Pancreas (tissue), 10 donors: ENCODE data around the gene ARL8A. TPM values are rescaled to one million over a fixed set of nuclear protein-coding genes. Genes with fewer than 3 reads are reported as not detected.
A peak's percentile ranks its signal among the peaks of the same experiment; 100 is the strongest.

ENCODE experiments used
- ATAC-seq, 4 donors: fragments of 200-7000 bp; cut with Tn5 transposase; one replicate each; pipeline versions ENCODE4 v1.8.0 to v1.9.1; 2020; ENCODE audit warnings: mild to moderate bottlenecking in 4 of 4, moderate library complexity in 4 of 4
- DNase-seq, 6 donors: peaks; one replicate each; pipeline ENCODE4 v3.0.0-alpha.2; 2020
- FAIRE-seq: peaks from 2 replicates; lab custom pipeline; 2012; peaks lifted over from hg19 to GRCh38; lab: Jason Lieb, UNC
- H3K27ac ChIP-seq, 4 donors: fragments of 200-600 bp; sonication (generic); 1 replicate in 3 of 4; 2 replicates in 1 of 4; pipeline versions ENCODE4 v1.5.0 to v1.8.0; 2020
- H3K27me3 ChIP-seq, 4 donors: fragments of 200-600 bp; one replicate each; pipeline ENCODE4 v1.8.0; 2021
- H3K36me3 ChIP-seq, 3 donors: fragments of 200-600 bp; sonication (generic) in 1 of 3; one replicate each; pipeline versions ENCODE4 v1.5.0 to v1.8.0; 2020 to 2021
- H3K4me1 ChIP-seq, 3 donors: fragments of 200-600 bp; one replicate each; pipeline ENCODE4 v1.8.0; 2021
- H3K4me3 ChIP-seq, 4 donors: fragments of 200-600 bp; sonication (generic) in 2 of 4; one replicate each; pipeline versions ENCODE4 v1.5.0 to v1.8.0; 2020 to 2021
- H3K9me3 ChIP-seq, 4 donors: fragments of 200-600 bp; one replicate each; pipeline ENCODE4 v1.8.0; 2021
- WGBS, 2 donors: extraction: QIAGEN DNeasy Blood & Tissue Kit; methylation state at CpG; one replicate each; pipeline ENCODE4 v1.1.7; 2013; 5-methylcytosine and 5-hydroxymethylcytosine counted together
- intact Hi-C, 3 donors: fragments of 100-400 bp; cut with DNase I; formaldehyde crosslinking; loops; one replicate each; pipeline versions ENCODE4 v1.11.1 to v1.14.2; 2022
- polyA plus RNA-seq, 2 donors: library from polyadenylated mRNA; stranded (reverse); fragments of 200-250 nt; gene quantifications; one replicate each; pipeline ENCODE4 v1.2.3, GENCODE V29; 2013
- total RNA-seq, 6 donors: library from RNA; stranded (reverse); fragmentation: NEBNext Ultra II Directional in 4 of 6; extraction: Animal tissue kit (Norgen Biotek cat#: 25700) in 4 of 6; gene quantifications; one replicate each; pipeline versions ENCODE4 v1.2.1 to v1.2.4, GENCODE V29; 2021 to 2023
- TF ChIP-seq, protein P1 (sequence below), 4 donors: fragments of 200-600 bp; sonication (generic) in 3 of 4; IDR thresholded peaks; one replicate each; pipeline versions ENCODE4 v1.5.0 to v1.8.0; 2021; ENCODE audit warnings: antibody characterized with exemption in 4 of 4
- donor health status: healthy with polysubstance abuse.
- donor health status: DM: no; HTN: no; CAD: no; lungs with moderate emphysema.
- donor health status: DM: no; HTN: no; CAD: no.
- donor health status: control.
- donor health status: control.
- donor health status: Bipolar disorder and iron deficiency.
- donor health status: DM: yes; HTN: yes; CAD: no.
- donor health status: DM: no; HTN: no; CAD: no.
- donor health status: DM: no; HTN: no; CAD: no.
- donor health status: DM: yes; HTN: yes; CAD: no.

Gene ARL8A
- total and polyA plus RNA-seq, 8 donors, result 14.8 to 30.4 (median 22.1) TPM

DNA sequence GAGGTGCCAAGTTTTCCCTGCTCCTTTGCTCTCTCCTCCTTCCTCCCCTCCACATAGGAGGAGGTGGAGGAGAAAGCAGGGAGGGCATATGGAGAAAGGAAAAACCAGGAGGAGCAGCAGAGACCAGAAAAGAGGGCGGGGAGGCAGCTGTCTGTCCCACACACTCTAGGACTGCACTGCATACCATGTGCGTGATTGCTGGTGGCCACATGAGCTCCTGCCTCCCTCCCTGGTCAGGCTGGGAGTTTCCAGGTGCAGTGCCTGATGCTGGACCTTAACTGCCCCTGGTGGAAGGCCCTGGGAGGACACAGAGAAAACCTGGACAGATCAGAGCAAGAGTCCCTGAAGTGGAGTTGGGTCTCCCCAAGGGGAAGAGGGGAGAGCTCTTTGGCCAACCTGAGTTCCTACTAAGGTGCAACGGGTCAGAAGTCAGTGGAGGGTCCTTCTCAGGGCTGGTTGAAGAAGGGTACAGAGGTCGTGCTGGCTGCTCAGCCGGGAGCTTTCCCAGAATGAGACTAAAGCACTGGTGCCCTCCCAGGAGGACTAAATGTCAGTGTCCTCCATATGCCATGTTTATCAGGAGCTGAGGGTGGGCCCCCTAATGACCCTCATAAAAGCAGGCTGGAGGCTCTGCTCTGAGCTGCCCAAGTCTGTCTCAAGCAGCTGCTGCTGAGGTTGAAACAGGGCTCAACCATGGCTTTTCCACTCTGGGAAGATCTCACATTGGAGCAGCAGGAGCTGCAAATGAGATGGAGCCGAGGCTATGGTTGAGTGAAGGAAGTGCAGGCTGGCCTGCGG lies 45.6 kb upstream of the ARL8A start:
- ATAC-seq, result peak in 2 of 4 donors; percentile 9 to 14
- FAIRE-seq, result no peak
- peak in 1 of 6 donors; percentile 35 for DNase-seq

DNA sequence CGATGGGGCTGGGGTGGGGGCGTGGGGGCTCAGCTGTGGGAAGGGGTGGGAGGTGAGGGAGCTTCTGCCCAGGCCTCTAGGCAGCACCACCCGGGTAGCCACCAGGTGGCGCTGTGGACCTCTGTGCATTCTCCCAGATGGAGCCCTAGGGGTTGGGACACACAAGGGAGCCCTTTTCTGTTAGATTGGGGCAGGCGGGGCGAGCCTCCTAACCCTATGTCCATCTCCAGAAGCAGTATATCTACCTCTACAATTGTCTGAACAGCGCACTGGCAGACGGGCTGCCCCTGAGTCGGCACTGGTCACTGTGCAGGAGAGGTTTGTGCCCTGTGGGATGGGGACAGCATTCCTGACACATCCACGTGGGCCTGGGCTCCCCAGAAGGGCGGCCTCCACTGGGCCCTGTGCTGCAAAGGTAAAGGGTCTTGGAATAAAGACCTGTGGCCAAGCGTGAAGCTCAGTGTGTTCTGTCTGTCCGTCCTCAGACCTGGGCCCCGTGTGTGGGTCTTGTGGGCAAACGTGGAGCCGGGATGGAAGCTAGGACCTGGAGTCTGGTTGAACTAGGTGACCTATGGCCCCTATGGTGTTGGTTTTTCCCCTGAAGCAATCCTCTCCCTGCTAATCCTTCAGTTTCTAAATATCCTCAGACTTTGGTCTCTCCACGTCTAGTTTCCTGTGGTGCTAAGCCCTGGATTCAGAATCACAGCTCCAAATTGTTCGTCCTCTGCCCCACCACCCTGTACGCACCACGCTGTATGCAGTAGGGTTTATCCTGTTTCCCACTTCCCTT lies 44.7 kb upstream of the ARL8A start:
- intact Hi-C loops, result loop anchor here in 2 of 3 donors (5.0 to 10.0 kb wide), 4 partner anchors 123 to 536 kb away; no protein-coding TSS in a partner anchor
- Histone ChIP-seq H3K4me1 (no peaks in the 10 kb centered on the region), H3K36me3 (no peaks in the 10 kb centered on the region), H3K27ac (no peak overlapping the region), H3K27me3 (peaks cover 0 to 7% (median 4%) of the 10 kb centered on the region in 4 donors), H3K4me3 (no peak overlapping the region), H3K9me3 (no peaks in the 10 kb centered on the region)
- no peak for FAIRE-seq
- ATAC-seq, result peak; percentile 70 to 76 (median 74)
- 43 to 56% methylated on average over 18 to 20 of the region's 20 CpGs for WGBS, 2 donors
- TF ChIP-seq, protein P1, sequence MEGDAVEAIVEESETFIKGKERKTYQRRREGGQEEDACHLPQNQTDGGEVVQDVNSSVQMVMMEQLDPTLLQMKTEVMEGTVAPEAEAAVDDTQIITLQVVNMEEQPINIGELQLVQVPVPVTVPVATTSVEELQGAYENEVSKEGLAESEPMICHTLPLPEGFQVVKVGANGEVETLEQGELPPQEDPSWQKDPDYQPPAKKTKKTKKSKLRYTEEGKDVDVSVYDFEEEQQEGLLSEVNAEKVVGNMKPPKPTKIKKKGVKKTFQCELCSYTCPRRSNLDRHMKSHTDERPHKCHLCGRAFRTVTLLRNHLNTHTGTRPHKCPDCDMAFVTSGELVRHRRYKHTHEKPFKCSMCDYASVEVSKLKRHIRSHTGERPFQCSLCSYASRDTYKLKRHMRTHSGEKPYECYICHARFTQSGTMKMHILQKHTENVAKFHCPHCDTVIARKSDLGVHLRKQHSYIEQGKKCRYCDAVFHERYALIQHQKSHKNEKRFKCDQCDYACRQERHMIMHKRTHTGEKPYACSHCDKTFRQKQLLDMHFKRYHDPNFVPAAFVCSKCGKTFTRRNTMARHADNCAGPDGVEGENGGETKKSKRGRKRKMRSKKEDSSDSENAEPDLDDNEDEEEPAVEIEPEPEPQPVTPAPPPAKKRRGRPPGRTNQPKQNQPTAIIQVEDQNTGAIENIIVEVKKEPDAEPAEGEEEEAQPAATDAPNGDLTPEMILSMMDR (IDR thresholded peaks at IDR 0.05), result peak; percentile 71 to 86 (median 76)
- DNase-seq, result peak; percentile 47 to 97 (median 78)

More for the DNA sequence above, 45.6 kb upstream of the ARL8A start:
- TF ChIP-seq, protein P1 (IDR thresholded peaks at IDR 0.05), result no peak
- H3K4me1 ChIP-seq, result no peaks in the 10 kb centered on the region
- H3K27ac ChIP-seq, result no peak overlapping the region
- intact Hi-C loops, result loop anchor here in 2 of 3 donors (5.0 to 10.0 kb wide), 4 partner anchors 122 to 535 kb away; no protein-coding TSS in a partner anchor
- H3K36me3 ChIP-seq, result no peaks in the 10 kb centered on the region
- H3K4me3 ChIP-seq, result no peak overlapping the region
- no peaks in the 10 kb centered on the region for H3K9me3 ChIP-seq
- H3K27me3 ChIP-seq, result peaks cover 0 to 7% (median 4%) of the 10 kb centered on the region in 4 donors
- WGBS, 2 donors, result 62 to 67% methylated on average over 7 of the region's 7 CpGs

DNA sequence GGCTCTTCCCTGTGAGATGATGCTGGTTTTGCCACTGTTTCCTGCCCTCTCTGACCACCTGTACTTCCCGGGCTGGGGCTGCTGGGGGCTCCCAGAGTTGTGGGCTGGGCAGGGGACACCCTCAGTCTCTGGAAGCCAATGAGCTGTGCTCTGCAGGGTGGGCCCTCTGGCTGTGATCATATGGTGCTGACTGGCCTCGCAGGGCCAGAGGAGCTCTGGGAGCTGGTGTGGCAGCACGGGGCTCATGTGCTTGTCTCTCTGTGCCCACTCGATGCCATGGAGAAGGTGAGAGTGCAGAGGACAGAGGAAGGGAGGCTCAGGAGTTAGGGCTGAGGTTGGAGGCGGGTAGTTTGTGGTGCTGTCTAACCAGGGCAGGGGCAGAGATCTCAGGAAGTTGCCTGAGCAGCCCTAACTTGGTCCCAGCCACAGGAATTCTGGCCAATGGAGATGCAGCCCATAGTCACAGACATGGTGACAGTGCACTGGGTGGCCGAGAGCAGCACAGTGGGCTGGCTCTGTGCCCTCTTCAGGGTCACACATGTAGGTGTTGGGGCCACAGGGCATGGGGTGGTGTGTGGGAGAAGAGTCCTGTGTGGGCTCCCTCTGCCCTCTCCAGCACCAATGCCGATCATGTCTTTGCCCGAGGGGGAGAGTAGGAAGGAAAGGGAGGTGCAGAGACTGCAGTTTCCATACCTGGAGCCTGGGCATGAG lies 43.3 kb upstream of the ARL8A start:
- ATAC-seq, result no peak
- Histone ChIP-seq H3K27me3 (peaks cover 0 to 2% (median 0%) of the 10 kb centered on the region in 4 donors), H3K9me3 (no peaks in the 10 kb centered on the region), H3K36me3 (no peaks in the 10 kb centered on the region), H3K4me3 (no peak overlapping the region), H3K27ac (no peak overlapping the region), H3K4me1 (no peaks in the 10 kb centered on the region)
- TF ChIP-seq, protein P1 (IDR thresholded peaks at IDR 0.05), result no peak
- 50 to 59% methylated on average over 6 to 8 of the region's 8 CpGs for WGBS, 2 donors
- FAIRE-seq, result no peak
- DNase-seq, result peak in 1 of 6 donors; percentile 54
- intact Hi-C loops, result loop anchor here in 2 of 3 donors (5.0 to 10.0 kb wide), 4 partner anchors 124 to 537 kb away; no protein-coding TSS in a partner anchor

DNA sequence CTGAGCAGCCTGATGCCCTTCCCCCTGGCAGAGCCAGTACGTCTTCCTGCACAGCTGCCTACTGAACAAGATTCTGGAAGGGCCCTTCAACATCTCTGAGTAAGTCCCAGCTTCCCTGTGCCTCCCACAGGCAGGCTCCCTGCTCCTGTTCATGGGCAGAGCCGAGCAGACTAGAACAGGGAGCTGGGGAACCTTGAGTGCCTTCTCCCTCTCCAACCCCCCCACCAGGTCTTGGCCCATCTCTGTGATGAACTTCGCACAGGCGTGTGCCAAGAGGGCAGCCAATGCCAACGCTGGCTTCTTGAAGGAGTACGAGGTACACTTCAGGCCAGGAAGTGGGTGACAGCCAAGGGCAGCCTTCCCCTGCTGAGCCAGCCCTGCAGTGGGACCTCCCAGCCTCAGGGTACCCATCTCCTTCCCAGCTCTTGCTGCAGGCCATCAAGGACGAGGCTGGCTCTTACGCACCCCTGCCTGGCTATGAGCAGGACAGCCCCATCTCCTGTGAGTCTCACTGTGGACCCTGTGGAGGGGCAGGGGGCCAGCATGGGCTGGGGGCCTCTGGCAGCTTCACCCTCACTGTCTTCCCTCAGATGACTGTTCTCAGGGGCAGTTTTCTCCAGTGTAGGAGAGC lies 42.6 kb upstream of the ARL8A start:
- 44 to 52% methylated on average over 8 of the region's 8 CpGs for WGBS, 2 donors
- DNase-seq (no peak), ATAC-seq (no peak), FAIRE-seq (no peak)
- H3K4me1 ChIP-seq, result no peaks in the 10 kb centered on the region
- no peaks in the 10 kb centered on the region for H3K36me3 ChIP-seq
- H3K27ac ChIP-seq, result no peak overlapping the region
- intact Hi-C loops, result loop anchor here in 2 of 3 donors (5.0 to 10.0 kb wide), 4 partner anchors 125 to 538 kb away; no protein-coding TSS in a partner anchor
- H3K27me3 ChIP-seq, result no peaks in the 10 kb centered on the region
- no peaks in the 10 kb centered on the region for H3K9me3 ChIP-seq
- no peak overlapping the region for H3K4me3 ChIP-seq
- TF ChIP-seq, protein P1 (IDR thresholded peaks at IDR 0.05), result no peak
